Lower lobe of right lung (tissue), 2 donors: ENCODE data around the gene PAX6. TPM values are rescaled to one million over a fixed set of nuclear protein-coding genes. Genes with fewer than 3 reads are reported as not detected.

Source experiments
- ATAC-seq, 2 donors: fragments of 200-7000 bp; cut with Tn5 transposase; one replicate each; pipeline ENCODE4 v1.9.1; 2020 to 2022; ENCODE audit warnings: mild to moderate bottlenecking in 2 of 2, moderate library complexity in 2 of 2
- DNase-seq: peaks from one replicate; pipeline ENCODE4 v3.0.0-alpha.2; 2020
- H3K27ac ChIP-seq: fragments of 200-600 bp; one replicate; pipeline ENCODE4 v1.8.0; 2022
- H3K27me3 ChIP-seq: fragments of 200-600 bp; one replicate; pipeline ENCODE4 v1.8.0; 2022; ENCODE audit warnings: low read depth
- H3K36me3 ChIP-seq: fragments of 200-600 bp; one replicate; pipeline ENCODE4 v1.8.0; 2022; ENCODE audit warnings: mild to moderate bottlenecking
- H3K4me1 ChIP-seq: fragments of 200-600 bp; one replicate; pipeline ENCODE4 v1.8.0; 2022
- H3K4me3 ChIP-seq: fragments of 200-600 bp; one replicate; pipeline ENCODE4 v1.8.0; 2022; ENCODE audit warnings: mild to moderate bottlenecking
- H3K9me3 ChIP-seq: fragments of 200-600 bp; one replicate; pipeline ENCODE4 v1.8.0; 2022
- intact Hi-C: fragments of 100-400 bp; cut with DNase I; formaldehyde crosslinking; loops from one replicate; pipeline ENCODE4 v1.11.0; 2022
- total RNA-seq: library from RNA; stranded (reverse); fragmentation: NEBNext Ultra II Directional; extraction: Animal tissue kit (Norgen Biotek cat#: 25700); gene quantifications from one replicate; pipeline ENCODE4 v1.2.1, GENCODE V29; 2021
- TF ChIP-seq, protein P1 (sequence below): fragments of 200-600 bp; IDR thresholded peaks from one replicate; pipeline ENCODE4 v1.8.0; 2022; ENCODE audit warnings: antibody characterized with exemption, mild to moderate bottlenecking
- donor health status: DM: no; HTN: yes; CAD: no; lungs with severe emphysema.

The PAX6 gene
- total RNA-seq, 1 donor from 2014 or later = not detected

DNA sequence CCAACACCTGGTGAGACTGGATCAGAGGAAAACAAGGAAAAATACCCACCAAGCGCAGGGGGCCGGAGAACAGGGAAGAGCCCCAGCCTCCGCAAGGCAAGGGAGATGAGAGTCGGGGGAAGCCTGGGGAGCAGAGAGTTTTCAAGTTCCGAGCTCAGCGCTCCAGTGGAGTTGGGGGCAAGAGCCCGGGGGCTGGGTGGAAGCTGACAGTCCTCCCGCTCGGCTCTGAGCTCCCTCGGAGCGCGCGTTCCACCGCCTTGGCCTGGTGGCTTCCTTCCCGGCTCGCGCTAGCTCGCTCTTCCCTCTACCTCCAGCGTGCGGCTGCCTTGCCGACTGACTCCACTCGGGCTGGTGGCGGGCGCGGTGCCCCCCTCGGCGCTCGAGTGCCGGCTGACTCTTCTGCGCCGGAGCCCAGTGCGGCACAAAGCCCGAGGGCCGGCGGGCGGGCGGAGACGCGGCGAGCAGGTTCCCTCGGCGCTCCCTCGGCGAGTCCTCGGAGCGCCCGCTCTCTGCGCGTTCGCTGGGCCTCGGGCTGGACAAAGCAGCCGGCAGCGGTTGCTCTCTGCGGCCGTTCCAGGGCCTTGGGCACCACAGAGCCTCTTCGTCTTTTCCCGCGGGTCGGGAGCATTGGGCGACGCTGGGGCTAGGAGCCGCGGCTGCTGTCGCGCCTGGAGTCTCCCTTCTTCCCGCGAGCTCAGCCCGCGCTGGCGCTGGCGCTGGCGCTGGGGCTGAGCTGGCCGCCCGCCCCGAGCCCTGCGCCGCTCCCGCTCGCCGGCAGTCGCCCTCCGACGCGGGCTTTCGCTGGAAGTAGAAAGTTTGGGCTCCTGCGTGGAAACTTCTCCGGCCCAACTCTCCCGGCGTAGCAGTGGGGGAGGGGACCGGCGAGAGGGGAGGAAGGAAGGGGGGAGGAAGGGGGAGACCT, 1.0 kb downstream of the PAX6 start:
- Histone ChIP-seq H3K9me3 (no peaks in the 10 kb centered on the region), H3K4me1 (peaks cover 56% of the 10 kb centered on the region), H3K27me3 (peaks cover 97% of the 10 kb centered on the region), H3K27ac (no peak overlapping the region), H3K4me3 (peak overlapping the region; percentile 48), H3K36me3 (no peaks in the 10 kb centered on the region)
- ATAC-seq (peak in 1 of 2 donors; percentile 5), DNase-seq (peak; percentile 48)
- TF ChIP-seq, protein P1, sequence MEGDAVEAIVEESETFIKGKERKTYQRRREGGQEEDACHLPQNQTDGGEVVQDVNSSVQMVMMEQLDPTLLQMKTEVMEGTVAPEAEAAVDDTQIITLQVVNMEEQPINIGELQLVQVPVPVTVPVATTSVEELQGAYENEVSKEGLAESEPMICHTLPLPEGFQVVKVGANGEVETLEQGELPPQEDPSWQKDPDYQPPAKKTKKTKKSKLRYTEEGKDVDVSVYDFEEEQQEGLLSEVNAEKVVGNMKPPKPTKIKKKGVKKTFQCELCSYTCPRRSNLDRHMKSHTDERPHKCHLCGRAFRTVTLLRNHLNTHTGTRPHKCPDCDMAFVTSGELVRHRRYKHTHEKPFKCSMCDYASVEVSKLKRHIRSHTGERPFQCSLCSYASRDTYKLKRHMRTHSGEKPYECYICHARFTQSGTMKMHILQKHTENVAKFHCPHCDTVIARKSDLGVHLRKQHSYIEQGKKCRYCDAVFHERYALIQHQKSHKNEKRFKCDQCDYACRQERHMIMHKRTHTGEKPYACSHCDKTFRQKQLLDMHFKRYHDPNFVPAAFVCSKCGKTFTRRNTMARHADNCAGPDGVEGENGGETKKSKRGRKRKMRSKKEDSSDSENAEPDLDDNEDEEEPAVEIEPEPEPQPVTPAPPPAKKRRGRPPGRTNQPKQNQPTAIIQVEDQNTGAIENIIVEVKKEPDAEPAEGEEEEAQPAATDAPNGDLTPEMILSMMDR = no peak
- intact Hi-C loops = no loop called here

- Histone ChIP-seq H3K9me3 (no peaks in the 10 kb centered on the region), H3K4me3 (no peak overlapping the region), H3K36me3 (no peaks in the 10 kb centered on the region), H3K27ac (no peak overlapping the region), H3K27me3 (peaks cover 97% of the 10 kb centered on the region), H3K4me1 (peaks cover 58% of the 10 kb centered on the region)
- ATAC-seq (no peak), DNase-seq (no peak)
- intact Hi-C loops = no loop called here
- TF ChIP-seq, protein P1 = no peak
Observed at GRCh38 chr11:31809541-31809856, 1.6 kb downstream of the PAX6 start.

DNA sequence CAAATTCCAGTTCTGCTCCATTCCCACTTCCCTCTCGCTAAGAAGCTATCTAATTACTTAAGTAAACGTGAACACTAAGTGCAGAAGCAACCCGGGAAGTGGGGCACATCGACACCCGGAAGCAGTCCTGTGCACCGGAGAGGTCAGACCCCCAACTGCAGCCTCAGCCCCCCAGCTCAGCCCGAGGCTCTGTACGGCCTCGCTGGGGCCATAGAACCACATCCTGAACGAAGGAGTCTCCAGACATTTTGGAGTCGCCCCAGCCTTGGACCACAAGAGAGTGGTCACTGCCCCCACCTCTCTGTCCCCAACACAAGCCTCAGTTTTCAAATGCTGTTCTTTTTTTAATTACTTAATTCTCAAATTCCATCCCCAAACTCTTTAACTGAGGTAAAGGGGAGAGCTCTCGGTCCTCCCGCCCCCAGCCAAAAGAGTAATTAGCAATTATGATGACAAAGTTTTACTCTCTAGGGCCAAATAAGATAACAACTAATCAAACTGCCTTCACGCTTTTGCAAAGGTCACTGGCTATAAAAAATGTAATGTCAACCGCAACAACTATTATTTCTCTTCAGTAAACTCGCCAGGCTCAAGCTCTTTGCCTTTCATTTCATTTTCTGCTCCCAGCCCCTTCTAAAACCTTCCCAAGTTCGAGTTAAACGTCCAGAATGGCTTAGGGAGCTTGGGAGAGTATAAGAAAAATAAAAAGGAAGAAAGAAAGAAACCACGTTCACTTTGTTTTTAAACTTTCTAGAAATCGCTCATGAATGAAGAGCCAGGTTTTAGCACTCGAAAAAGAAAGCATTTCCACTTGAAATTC, 2.2 kb downstream of the PAX6 start:
- no peak for ATAC-seq
- H3K4me1 ChIP-seq = peaks cover 58% of the 10 kb centered on the region
- no peak overlapping the region for H3K27ac ChIP-seq
- no peaks in the 10 kb centered on the region for H3K36me3 ChIP-seq
- DNase-seq = no peak
- no peaks in the 10 kb centered on the region for H3K9me3 ChIP-seq
- peaks cover 97% of the 10 kb centered on the region for H3K27me3 ChIP-seq
- TF ChIP-seq, protein P1 = no peak
- H3K4me3 ChIP-seq = no peak overlapping the region
- intact Hi-C loops = no loop called here

GRCh38 chr11:31807799-31808667, 3.1 kb downstream of the PAX6 start:
- peaks cover 97% of the 10 kb centered on the region for H3K27me3 ChIP-seq
- intact Hi-C loops = no loop called here

More at GRCh38 chr11:31807799-31808667, 3.1 kb downstream of the PAX6 start:
- ATAC-seq (no peak), DNase-seq (no peak)
- Histone ChIP-seq H3K36me3 (no peaks in the 10 kb centered on the region), H3K9me3 (no peaks in the 10 kb centered on the region), H3K4me3 (no peak overlapping the region), H3K4me1 (peaks cover 51% of the 10 kb centered on the region), H3K27ac (no peak overlapping the region)
- TF ChIP-seq, protein P1 = no peak
